HG02938 (cell line): ENCODE measurements around the gene SOX2.

ENCODE experiments used
- ATAC-seq: cut with Tn5 transposase; IDR thresholded peaks from one replicate; pipeline ENCODE4 v1.9.1; 2021; ENCODE audit warnings: mild to moderate bottlenecking, moderate library complexity; ENCODE audit not compliant: unreplicated experiment

SOX2 gene

DNA sequence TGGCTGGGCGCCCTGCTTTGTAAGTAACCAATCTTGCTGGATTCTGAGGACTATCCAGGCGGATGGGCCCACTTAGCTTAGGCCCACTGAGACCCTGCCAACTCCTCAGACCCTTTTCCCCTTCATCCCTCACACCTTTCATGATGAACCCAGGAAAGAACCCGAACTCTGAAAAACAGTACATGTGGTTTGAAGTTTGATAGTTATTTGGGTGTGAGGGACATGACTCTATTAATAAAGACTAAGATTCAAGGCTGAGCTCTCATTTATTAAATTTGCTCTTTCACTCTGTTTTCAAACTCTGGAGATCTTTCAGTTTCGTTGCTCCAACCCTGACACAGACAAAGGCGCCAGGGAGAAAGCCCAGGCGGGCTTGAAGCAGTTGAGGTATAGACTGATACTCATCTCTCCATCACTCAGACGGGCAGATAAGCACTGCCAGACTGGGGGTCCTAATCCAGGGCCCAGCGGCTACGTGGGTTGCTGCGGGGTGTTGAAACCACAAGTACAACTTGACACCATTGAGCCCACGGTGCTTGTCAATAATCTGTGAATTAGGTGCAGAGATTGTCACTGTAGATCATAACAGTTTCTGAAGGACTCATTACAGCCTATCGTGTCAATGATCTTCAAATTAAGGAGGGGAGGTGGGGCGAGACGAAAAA is 7.2 kb upstream of the SOX2 start:
- ATAC-seq, result no peak

DNA sequence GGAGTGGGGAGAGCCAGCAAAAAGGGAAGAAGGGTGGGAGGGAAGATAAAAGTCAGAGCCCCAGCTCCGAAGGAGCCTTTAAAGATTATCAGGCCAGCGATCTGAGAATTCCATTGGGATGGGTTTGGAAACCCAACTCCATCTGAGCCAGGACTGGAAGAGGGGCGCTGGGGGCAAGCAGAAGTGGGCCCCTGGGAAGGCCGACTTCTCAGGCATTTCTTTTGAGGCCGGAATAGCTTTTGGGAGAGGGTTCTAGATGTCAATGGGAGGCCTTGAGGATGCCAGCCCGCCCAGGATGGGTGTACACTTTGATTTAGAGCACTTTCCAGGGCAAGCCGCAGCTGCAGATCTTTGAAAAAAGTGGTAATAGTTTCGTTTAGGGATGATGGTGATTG is 6.6 kb upstream of the SOX2 start:
- ATAC-seq, result no peak

DNA sequence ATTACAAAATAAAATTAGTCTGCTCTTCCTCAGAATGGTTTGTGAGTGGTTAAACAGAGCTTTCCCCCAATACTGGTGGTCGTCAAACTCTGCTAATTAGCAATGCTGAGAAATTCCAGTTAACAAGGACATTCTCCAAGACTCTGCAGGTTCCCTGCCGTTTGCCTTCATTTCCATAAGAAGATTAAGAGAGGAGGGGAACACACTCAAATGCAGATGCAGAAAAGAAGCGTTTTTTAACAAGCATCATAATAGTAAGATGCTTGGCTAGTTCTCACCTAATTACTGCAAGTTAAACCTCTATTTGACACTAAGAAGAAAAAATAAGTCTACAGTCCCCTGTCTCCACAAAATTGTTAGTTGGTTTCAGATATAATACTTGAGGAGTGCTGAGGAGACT is 3.7 kb upstream of the SOX2 start:
- ATAC-seq, result no peak

GRCh38 chr3:181709537-181710279 is 2.0 kb upstream of the SOX2 start:
- no peak for ATAC-seq

DNA sequence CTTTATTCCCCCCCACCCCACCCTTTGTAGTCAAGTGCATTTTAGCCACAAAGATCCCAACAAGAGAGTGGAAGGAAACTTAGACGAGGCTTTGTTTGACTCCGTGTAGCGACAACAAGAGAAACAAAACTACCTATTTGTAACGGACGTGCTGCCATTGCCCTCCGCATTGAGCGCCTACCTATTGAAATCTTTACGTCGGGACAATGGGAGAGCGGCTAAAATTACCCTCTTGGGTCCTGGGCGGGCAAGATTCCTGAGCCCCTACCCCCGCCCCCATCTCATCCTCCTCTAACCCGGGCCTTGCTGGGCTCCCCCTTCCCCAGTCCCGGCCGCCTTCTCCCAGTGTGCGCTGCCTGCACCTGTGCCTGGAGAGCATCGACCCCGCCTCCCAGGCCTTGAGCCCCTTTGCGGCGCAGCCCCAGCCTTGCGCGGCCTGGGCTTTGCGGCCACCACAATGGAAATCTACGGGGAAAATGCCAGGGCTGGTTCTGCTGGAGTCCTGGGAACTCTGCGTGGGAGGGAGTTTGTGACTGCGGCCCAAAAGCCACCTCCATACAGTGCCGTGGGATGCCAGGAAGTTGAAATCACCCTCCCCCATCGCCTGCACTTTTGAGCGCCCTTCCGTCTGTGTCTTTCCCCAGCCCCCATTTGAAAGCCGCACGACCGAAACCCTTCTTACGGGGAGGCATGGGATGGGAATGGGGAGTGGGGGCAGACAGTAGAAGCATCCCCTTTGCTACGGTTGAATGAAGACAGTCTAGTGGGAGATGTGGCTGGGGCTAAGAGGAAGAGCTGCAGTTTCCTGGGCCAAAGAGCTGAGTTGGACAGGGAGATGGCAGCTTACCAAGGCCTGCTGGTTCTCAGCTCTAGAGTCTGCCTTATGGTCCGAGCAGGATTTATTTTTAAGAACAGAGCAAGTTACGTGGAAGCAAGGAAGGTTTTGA is 1.1 kb upstream of the SOX2 start:
- no peak for ATAC-seq

GRCh38 chr3:181712226-181712552 is 464 bp downstream of the SOX2 start:
- no peak for ATAC-seq

- ATAC-seq, result no peak
Measured at GRCh38 chr3:181712553-181713279, 991 bp downstream of the SOX2 start.

- no peak for ATAC-seq
Measured at GRCh38 chr3:181713280-181713647, 1.5 kb downstream of the SOX2 start.

GRCh38 chr3:181713676-181714612 is 2.2 kb downstream of the SOX2 start:
- ATAC-seq, result no peak

- no peak for ATAC-seq
Measured at GRCh38 chr3:181715571-181716340, 4.0 kb downstream of the SOX2 start.

- no peak for ATAC-seq
Measured at GRCh38 chr3:181716966-181717365, 5.2 kb downstream of the SOX2 start.

GRCh38 chr3:181717549-181718171 is 5.9 kb downstream of the SOX2 start:
- ATAC-seq, result no peak

DNA sequence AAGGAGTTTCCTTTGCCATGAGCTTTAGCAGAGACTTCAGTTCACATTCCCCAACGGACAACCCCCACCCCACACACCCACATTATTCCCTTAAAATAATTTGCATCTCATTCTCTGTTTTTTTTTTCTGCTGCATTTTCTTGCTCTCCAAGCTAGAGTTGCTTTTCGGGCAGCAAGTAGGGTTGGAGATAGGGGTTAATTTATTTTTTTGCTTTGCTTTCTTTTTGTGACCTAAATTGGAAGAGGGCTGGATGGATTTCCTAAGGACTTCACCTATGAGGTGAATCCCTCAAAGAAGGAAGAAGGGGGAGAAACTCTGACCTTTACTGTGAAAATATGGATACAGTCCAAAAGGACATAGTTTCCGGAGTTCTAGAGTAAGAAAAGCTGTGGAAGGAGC is 6.6 kb downstream of the SOX2 start:
- ATAC-seq, result no peak

DNA sequence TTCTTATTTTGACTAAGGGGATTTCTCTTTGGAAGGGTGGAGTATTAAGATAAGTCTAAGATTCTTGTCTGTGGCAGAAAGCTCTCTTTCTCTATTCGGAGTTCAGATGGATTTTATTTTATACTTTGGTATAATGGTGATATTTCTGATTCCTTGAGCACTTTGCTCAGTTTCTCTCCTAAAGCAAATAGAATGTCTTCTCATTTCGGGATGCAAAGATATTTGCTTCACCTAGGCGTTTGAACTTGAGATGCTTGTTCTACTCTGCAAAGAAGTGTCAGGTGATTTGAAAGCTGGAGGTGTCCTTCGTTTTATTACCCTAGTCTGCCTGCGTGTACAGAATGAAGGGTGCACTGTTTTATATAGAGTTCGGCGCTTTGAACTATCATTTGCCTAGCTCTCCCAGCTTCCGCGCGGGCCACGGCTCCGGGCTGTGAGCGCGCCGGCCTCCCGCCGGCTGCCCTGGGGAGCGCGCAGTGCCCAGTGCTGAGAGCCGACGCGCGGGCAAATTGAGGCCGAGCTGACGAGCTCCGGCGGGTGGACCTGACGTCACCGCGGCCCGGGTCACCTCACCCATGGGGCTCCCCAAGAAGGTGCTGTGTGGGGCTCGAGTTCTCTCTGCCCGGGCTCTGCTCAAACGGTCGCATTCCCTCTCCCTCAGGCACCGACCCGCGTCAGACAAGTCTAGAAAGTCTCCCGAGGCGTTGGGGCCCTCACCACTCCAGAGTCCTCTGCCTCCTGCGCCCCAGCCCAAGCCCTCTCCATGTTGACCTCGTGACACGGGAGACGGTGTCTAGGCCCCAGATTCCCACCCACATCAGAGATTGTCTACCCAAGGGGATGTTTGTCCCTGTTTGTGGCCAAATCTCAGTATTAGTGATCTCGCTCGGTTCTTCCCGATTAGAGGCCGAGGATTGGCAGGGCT is 7.5 kb downstream of the SOX2 start:
- no peak for ATAC-seq

DNA sequence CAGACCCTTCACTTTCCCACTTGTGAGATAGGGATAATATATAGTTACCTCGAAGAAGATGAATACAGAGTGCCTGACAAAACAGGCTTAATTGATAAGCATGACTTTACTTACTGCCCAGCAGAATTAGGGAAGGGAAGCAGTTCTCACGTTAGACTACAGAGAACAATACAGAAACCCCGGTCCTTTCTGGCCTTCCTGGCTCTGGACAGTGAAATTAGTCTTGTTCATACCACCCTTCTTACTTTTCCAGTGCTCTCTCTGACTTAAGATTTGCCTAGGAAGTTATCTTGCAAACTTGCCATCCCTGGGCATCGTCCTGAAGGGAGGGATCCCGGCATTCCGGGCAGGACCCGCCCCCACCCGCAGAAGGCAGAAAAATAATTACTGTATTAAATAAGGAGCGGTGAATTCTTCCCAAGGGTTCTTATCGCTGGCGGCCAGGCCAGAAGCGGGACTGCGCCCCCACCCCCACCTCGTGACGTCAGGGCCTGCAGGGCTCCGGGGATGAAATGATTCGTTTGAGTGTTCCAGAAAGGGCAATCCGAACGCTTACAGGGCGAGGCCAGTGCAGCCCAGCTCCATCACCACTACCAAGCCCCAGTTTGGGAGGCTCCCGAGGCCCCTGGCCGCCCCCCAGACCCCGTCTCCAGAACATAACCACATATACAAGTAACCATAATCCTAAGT is 8.4 kb downstream of the SOX2 start:
- no peak for ATAC-seq

DNA sequence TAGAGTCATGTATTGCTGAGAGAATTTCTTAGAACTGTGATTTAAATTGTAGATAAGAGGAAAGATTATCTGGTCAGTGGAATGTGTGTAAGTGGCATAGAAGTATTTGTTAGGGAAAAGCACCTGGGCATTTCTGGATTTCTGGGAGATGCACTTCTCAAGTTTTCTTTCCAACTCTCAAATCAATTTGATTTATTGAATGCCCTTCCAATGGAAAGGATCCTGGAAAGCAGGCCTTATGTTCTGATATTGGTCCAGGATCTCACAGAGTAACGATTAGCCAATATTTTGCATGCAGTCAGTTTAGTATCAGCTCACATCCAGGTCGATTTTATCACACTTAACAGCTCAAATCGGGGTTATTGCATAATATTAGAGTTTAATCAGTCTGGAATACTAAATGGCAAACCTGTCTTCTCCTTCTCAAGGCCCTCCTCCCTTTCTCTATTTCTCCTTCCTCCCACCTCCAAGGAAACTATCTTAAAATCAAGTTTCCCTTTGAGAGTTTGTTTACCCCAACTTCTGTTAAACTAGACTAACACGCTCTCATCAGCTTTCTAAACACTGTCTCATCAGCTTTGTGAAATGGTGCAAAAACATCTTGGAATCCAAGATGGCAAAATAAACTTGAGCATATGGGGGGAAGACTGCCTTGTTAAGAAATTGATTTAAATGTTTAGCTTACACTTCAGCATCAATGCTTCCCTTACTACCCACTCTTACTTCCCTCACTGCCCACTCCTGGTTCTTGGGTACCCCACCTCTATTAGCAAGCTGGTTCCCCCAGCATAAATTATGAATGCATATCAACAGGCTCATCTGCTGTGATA is 9.5 kb downstream of the SOX2 start:
- no peak for ATAC-seq
